Transverse colon (tissue), 4 donors: ENCODE data around the gene RIN2. TPM values are rescaled to one million over a fixed set of nuclear protein-coding genes. Genes with fewer than 3 reads are reported as not detected.
A peak's percentile ranks its signal among the peaks of the same experiment; 100 is the strongest.

Source experiments
- DNase-seq: peaks from one replicate; pipeline ENCODE4 v3.0.0-alpha.2; 2019
- H3K27ac ChIP-seq, 4 donors: fragments of 200-600 bp; sonication (generic); 2 replicates each; pipeline ENCODE4 v1.5.1; 2016 to 2018; ENCODE audit warnings: inconsistent platforms in 4 of 4
- H3K27me3 ChIP-seq: fragments of 200-600 bp; sonication (generic); 2 replicates; pipeline ENCODE4 v1.5.1; 2017; ENCODE audit warnings: inconsistent platforms
- H3K36me3 ChIP-seq, 4 donors: fragments of 200-600 bp; sonication (generic); 2 replicates each; pipeline ENCODE4 v1.5.1; 2017 to 2019; ENCODE audit warnings: inconsistent platforms in 4 of 4
- H3K4me1 ChIP-seq, 4 donors: fragments of 200-600 bp; sonication (generic); 2 replicates each; pipeline ENCODE4 v1.5.1; 2017 to 2020; ENCODE audit warnings: inconsistent platforms in 4 of 4
- H3K4me3 ChIP-seq, 4 donors: fragments of 200-600 bp; sonication (generic); 1 replicate in 1 of 4; 2 replicates in 3 of 4; pipeline versions ENCODE4 v1.5.1 to v1.6.1; 2017 to 2019; ENCODE audit warnings: inconsistent platforms in 4 of 4
- H3K9me3 ChIP-seq, 2 donors: fragments of 200-600 bp; sonication (generic); 2 replicates each; pipeline ENCODE4 v1.5.1; 2017 to 2019; ENCODE audit warnings: inconsistent platforms in 2 of 2
- EP300 ChIP-seq: sonication (generic); formaldehyde crosslinking; IDR thresholded peaks from one replicate; pipeline ENCODE4 v1.6.1; 2017; ENCODE audit warnings: antibody characterized with exemption, low read depth
- POLR2A ChIP-seq: fragments of 450-650 bp; IDR thresholded peaks from one replicate; pipeline ENCODE4 v1.6.1; 2016; ENCODE audit warnings: antibody characterized with exemption, mild to moderate bottlenecking, moderate library complexity
- POLR2AphosphoS5 ChIP-seq, 3 donors: sonication (generic); formaldehyde crosslinking; IDR thresholded peaks; one replicate each; pipeline ENCODE4 v1.6.1; 2016; ENCODE audit warnings: antibody characterized with exemption in 3 of 3
- WGBS, 2 donors: methylation state at CpG; one replicate each; pipeline ENCODE4 v1.1.5; 2018; ENCODE audit warnings: low coverage in 1 of 2; 5-methylcytosine and 5-hydroxymethylcytosine counted together
- in situ Hi-C, 4 donors: fragments of 200-750 bp; cut with MboI; loops; one replicate each; pipeline versions ENCODE4 v1.15.0 to v1.15.1; 2017; ENCODE audit warnings: low sequenced_read_pairs in 3 of 4, low pct_ligation_motif_present in 1 of 4, low pct_unique_long_range_greater_than_20kb in 1 of 4
- intact Hi-C: fragments of 100-400 bp; cut with DNase I; formaldehyde crosslinking; loops from one replicate; pipeline ENCODE4 v1.15.1; 2023; ENCODE audit warnings: low total_unique reads
- total RNA-seq, 4 donors: library from RNA; depleted of rRNA; stranded (reverse); fragments of >200 nt; gene quantifications; one replicate each; pipeline ENCODE4 v1.1.0, GENCODE V29; 2016
- TF ChIP-seq, protein P1 (sequence below), 5 experiments: fragments of 200-600 bp in 3 of 5; fragments of 450-650 bp in 2 of 5; sonication (generic) in 3 of 5; IDR thresholded peaks; 1 replicate in 2 of 5; 2 replicates in 3 of 5; pipeline ENCODE4 v1.5.1; 2016 to 2017; ENCODE audit warnings: antibody characterized with exemption in 5 of 5, inconsistent platforms in 3 of 5, mild to moderate bottlenecking in 2 of 5, moderate library complexity in 1 of 5

Gene RIN2
- total RNA-seq, 4 donors from 2014 or later, result 53.2 to 157 (median 104) TPM

GRCh38 chr20:19746396-19746795, 11.7 kb upstream of the RIN2 start:
- Histone ChIP-seq H3K4me1 (peaks cover 9 to 31% (median 17%) of the 10 kb centered on the region in 4 donors), H3K4me3 (no peak overlapping the region), H3K27me3 (no peaks in the 10 kb centered on the region), H3K27ac (no peak overlapping the region), H3K9me3 (no peaks in the 10 kb centered on the region), H3K36me3 (no peaks in the 10 kb centered on the region)
- no peak for TF ChIP-seq EP300
- TF ChIP-seq POLR2A, result no peak
- TF ChIP-seq POLR2AphosphoS5 (IDR thresholded peaks at IDR 0.05), result no peak
- TF ChIP-seq, protein P1, sequence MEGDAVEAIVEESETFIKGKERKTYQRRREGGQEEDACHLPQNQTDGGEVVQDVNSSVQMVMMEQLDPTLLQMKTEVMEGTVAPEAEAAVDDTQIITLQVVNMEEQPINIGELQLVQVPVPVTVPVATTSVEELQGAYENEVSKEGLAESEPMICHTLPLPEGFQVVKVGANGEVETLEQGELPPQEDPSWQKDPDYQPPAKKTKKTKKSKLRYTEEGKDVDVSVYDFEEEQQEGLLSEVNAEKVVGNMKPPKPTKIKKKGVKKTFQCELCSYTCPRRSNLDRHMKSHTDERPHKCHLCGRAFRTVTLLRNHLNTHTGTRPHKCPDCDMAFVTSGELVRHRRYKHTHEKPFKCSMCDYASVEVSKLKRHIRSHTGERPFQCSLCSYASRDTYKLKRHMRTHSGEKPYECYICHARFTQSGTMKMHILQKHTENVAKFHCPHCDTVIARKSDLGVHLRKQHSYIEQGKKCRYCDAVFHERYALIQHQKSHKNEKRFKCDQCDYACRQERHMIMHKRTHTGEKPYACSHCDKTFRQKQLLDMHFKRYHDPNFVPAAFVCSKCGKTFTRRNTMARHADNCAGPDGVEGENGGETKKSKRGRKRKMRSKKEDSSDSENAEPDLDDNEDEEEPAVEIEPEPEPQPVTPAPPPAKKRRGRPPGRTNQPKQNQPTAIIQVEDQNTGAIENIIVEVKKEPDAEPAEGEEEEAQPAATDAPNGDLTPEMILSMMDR (IDR thresholded peaks at IDR 0.05), result no peak
- no peak for DNase-seq
- in situ Hi-C loops (no loop called here), intact Hi-C loops (no loop called here)
- WGBS, 2 donors, result 92 to 100% methylated on average over 1 of the region's 1 CpG

- TF ChIP-seq EP300, result no peak
- TF ChIP-seq POLR2A, result no peak
- no peak overlapping the region for H3K27ac ChIP-seq
- 72 to 77% methylated on average over 4 of the region's 4 CpGs for WGBS, 2 donors
- intact Hi-C loops, result no loop called here
- no peaks in the 10 kb centered on the region for H3K9me3 ChIP-seq
- H3K27me3 ChIP-seq, result no peaks in the 10 kb centered on the region
- no peak overlapping the region for H3K4me3 ChIP-seq
- in situ Hi-C loops, result no loop called here
- H3K4me1 ChIP-seq, result peaks cover 9 to 34% (median 20%) of the 10 kb centered on the region in 4 donors
- DNase-seq, result no peak
- H3K36me3 ChIP-seq, result no peaks in the 10 kb centered on the region
Measured at GRCh38 chr20:19747903-19748302, 10.2 kb upstream of the RIN2 start.

DNA sequence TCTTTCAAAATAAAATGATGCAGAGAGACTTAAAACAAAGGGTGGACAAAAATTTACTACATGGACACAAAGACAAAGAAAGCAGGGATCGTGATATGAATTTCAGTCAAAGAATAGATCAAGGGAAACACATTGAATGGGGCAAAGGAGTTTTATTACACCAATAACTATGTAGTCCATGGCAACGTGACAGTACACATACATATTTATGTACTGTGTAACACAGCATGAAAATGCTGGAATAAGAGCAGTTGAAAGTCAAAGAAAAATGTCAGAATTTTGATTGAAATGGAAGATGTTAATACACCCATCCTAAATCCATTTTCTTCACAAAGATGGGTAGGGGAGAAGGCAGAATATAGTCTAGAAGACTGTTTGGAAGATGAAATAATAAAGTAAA, 9.4 kb upstream of the RIN2 start:
- peaks cover 9 to 34% (median 20%) of the 10 kb centered on the region in 4 donors for H3K4me1 ChIP-seq
- H3K36me3 ChIP-seq, result no peaks in the 10 kb centered on the region
- intact Hi-C loops, result no loop called here
- peak overlapping the region in 2 of 4 donors; percentile 28 to 54 for H3K27ac ChIP-seq
- no peak overlapping the region for H3K4me3 ChIP-seq
- no peaks in the 10 kb centered on the region for H3K27me3 ChIP-seq
- in situ Hi-C loops, result no loop called here
- 36 to 53% methylated on average over 2 of the region's 2 CpGs for WGBS, 2 donors
- no peaks in the 10 kb centered on the region for H3K9me3 ChIP-seq
- DNase-seq, result no peak
- TF ChIP-seq, protein P1 (IDR thresholded peaks at IDR 0.05), result no peak
- no peak for TF ChIP-seq POLR2AphosphoS5 (IDR thresholded peaks at IDR 0.05)
- no peak for TF ChIP-seq EP300
- no peak for TF ChIP-seq POLR2A

- no peak for DNase-seq
Measured at GRCh38 chr20:19749618-19750071, 8.4 kb upstream of the RIN2 start.

More at GRCh38 chr20:19749618-19750071, 8.4 kb upstream of the RIN2 start:
- Histone ChIP-seq H3K9me3 (no peaks in the 10 kb centered on the region), H3K4me3 (no peak overlapping the region), H3K27ac (peak overlapping the region in 3 of 4 donors; percentile 81 to 86 (median 85)), H3K4me1 (peaks cover 9 to 34% (median 20%) of the 10 kb centered on the region in 4 donors), H3K27me3 (no peaks in the 10 kb centered on the region), H3K36me3 (no peaks in the 10 kb centered on the region)
- WGBS, 2 donors, result 68 to 69% methylated on average over 3 of the region's 3 CpGs
- TF ChIP-seq, protein P1 (IDR thresholded peaks at IDR 0.05), result no peak
- TF ChIP-seq POLR2AphosphoS5 (IDR thresholded peaks at IDR 0.05) (no peak), POLR2A (no peak), EP300 (no peak)
- intact Hi-C loops, result no loop called here
- in situ Hi-C loops, result no loop called here
